GM18870 (cell line): ENCODE measurements around the gene ARHGEF28.

Source experiments
- ATAC-seq: cut with Tn5 transposase; IDR thresholded peaks from one replicate; pipeline ENCODE4 v1.9.1; 2021; ENCODE audit warnings: moderate library complexity; ENCODE audit not compliant: unreplicated experiment

The ARHGEF28 gene, protein sequence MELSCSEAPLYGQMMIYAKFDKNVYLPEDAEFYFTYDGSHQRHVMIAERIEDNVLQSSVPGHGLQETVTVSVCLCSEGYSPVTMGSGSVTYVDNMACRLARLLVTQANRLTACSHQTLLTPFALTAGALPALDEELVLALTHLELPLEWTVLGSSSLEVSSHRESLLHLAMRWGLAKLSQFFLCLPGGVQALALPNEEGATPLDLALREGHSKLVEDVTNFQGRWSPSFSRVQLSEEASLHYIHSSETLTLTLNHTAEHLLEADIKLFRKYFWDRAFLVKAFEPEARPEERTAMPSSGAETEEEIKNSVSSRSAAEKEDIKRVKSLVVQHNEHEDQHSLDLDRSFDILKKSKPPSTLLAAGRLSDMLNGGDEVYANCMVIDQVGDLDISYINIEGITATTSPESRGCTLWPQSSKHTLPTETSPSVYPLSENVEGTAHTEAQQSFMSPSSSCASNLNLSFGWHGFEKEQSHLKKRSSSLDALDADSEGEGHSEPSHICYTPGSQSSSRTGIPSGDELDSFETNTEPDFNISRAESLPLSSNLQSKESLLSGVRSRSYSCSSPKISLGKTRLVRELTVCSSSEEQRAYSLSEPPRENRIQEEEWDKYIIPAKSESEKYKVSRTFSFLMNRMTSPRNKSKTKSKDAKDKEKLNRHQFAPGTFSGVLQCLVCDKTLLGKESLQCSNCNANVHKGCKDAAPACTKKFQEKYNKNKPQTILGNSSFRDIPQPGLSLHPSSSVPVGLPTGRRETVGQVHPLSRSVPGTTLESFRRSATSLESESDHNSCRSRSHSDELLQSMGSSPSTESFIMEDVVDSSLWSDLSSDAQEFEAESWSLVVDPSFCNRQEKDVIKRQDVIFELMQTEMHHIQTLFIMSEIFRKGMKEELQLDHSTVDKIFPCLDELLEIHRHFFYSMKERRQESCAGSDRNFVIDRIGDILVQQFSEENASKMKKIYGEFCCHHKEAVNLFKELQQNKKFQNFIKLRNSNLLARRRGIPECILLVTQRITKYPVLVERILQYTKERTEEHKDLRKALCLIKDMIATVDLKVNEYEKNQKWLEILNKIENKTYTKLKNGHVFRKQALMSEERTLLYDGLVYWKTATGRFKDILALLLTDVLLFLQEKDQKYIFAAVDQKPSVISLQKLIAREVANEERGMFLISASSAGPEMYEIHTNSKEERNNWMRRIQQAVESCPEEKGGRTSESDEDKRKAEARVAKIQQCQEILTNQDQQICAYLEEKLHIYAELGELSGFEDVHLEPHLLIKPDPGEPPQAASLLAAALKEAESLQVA (N-terminal part only)

GRCh38 chr5:73625944-73626811, at the start of gene ARHGEF28:
TSS of gene ARHGEF28 (plus strand) at chr5:73626196. CDS start at chr5:73684852, 58,656 bp downstream.
- no peak for ATAC-seq

DNA sequence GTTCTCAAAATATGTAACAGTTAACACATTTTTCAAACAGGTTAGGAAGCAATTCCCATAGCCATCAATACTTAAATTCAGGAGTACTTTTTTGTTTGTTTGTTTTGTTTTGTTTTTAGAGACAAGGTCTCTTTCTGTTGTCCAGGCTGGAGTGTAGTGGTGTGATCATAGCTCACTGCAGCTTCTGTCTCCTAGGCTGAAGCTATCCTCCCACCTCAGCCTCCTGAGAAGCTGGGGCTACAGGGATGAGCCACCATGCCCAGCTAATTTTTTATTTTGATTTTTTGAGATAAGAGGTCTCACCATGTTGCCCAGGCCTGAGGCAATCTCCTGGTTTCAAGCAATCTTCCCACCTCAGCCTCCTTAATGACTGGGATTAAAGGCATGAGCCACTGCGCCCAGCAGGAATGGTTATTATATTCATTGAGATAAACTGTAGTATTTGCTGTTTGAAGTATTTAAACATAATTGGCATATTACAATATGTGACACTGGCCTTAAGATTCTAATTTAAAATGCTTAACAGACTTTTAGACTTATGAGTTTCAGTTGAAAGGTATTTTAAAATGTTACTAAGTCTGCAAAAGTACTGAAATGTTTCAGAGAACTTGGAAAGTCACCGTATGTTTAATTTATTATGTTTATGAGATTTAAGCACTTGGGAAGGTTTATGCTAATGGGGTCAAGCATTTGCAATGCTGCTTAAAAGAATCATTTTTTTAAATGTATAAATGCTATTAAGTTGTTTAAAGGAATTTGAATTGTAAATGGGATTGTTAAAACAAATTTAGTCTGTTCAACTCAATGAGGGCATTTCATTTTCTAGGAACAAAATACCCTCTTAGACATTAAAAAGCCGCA, 43.5 kb upstream of the ARHGEF28 start:
- ATAC-seq = no peak

- ATAC-seq = no peak
These were observed 38.1 kb upstream of the ARHGEF28 start for GRCh38 chr5:73587923-73588322.

DNA sequence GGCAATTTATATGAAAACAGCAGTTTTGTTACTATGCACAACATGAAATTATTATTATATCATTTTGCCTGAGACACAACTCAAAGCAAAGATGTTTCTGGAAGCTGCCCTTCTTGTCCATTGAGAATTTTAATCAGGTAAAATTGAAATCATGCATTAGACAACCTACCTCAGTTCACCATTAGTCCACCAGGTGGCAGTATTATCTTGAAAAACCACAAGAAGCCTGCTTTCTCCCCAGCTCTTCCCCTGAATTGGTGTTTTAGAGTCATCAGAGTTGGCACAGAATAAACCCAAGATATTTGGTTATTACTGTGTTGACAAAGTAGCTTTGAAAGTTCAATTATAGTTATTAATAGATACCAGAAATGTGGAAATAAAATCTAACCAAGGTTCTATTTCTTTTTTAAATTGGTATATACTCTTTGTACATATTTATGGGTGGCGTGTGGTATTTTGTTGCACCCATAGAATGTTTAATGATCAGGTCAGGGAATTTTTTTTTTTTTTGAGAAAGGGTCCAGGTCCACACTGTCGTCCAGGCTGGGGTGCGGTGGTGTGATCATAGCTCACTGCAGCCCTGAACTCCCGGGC, 34.8 kb upstream of the ARHGEF28 start:
- no peak for ATAC-seq

GRCh38 chr5:73591698-73592501, 34.1 kb upstream of the ARHGEF28 start:
- ATAC-seq = no peak

GRCh38 chr5:73592551-73592950, 33.4 kb upstream of the ARHGEF28 start:
- no peak for ATAC-seq

- no peak for ATAC-seq
These were observed 29.2 kb upstream of the ARHGEF28 start for GRCh38 chr5:73596705-73597328.

- no peak for ATAC-seq
These were observed 26.6 kb upstream of the ARHGEF28 start for GRCh38 chr5:73599380-73599779.

DNA sequence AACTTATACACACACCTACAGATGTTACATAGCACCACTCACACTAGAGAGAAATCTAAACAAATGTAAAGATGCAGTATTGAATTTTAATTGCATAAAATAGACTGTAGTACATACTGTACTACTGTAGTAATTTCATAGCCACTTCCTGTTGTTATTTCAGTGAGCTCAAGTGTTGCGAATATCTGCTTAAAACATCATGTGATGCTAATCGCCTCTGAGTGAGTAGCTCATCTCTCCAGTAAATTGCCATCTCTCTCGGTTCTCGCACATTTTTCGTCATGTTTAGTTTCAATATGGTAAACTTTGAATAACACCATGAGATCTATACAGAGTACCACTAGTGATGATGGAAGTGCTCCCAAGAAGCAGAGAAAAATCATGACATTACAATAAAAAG, 22.0 kb upstream of the ARHGEF28 start:
- ATAC-seq = no peak

- no peak for ATAC-seq
These were observed 20.5 kb upstream of the ARHGEF28 start for GRCh38 chr5:73605223-73606087.

DNA sequence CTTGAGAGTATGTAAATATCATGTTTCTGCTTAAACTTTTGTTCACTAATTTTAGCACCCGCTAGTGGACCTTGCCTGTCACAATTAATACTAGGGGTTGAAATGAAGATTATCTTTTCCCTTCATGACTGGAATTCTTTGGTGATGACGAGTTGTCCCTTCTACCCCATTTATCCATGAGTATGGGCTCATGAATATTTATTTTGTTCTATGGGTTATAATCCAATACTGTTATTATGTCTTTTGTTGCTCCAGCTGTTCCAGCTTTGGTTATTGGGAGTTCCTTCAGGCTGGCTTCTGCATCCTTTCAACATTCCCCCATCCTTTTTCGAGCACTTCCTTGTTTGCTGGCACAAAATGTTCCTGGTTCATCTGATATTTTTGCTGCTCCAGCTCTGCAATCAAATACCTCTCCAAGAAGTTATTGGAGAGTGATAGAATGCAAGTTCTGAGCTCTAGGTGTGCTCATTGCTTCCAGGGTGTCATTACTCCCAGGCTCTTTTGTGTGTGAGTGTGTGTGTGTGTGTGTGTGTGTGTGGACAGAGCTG, 19.7 kb upstream of the ARHGEF28 start:
- ATAC-seq = no peak

DNA sequence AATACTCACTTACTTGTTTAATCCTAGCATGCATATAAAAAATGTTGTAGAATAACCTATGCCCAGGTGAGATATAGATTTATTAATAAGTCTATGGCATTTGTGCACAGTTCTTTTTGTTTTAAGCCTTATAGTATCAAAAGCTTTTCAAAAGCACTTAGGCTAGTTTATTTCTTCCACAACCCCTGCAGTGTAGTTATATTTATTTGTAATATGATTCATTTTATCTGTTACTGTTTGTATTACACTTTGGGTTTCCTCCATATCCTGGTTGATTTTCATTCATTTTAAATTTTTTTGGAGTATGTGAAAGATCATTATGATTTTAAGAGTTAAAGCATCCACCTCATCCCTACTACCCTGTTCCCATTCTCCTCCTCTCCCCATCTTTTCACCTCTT, 18.8 kb upstream of the ARHGEF28 start:
- no peak for ATAC-seq

DNA sequence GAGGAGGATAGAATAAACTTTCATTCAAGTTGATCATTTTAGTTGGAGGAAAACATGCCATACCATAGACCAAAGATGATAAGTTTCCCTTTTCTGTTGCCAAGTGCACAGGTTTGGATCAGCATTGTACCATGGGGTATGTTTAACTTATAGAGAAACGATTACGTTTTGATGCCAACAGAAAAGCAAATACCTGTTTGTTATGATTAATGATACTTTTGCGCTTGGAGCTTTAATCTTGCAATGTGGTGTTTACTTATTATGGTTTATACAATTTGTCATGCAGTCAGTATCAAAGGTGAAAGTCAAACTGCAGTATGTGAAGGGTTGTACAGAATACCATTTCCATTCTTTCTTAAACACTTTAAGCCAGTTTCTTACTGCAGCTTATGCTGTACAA, 13.2 kb upstream of the ARHGEF28 start:
- no peak for ATAC-seq

DNA sequence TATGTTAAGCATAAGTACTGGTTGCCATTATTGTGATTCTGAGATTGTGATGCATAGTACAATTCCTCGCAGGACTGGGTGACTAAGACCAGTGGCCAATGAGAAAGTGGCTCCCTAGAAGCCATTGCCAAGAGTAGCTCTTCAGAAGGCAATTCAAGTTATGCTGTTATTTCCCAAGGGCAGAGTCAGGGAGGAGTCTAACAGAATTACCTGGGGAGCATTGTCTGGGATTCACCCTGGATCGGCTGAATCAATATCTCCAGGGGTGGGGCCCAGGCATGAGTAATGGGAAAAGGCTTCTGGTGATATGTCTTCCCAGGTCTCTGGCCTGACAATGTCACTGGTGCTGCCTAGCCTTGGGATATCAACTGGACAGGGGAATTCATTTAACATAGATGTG, 10.9 kb upstream of the ARHGEF28 start:
- no peak for ATAC-seq

DNA sequence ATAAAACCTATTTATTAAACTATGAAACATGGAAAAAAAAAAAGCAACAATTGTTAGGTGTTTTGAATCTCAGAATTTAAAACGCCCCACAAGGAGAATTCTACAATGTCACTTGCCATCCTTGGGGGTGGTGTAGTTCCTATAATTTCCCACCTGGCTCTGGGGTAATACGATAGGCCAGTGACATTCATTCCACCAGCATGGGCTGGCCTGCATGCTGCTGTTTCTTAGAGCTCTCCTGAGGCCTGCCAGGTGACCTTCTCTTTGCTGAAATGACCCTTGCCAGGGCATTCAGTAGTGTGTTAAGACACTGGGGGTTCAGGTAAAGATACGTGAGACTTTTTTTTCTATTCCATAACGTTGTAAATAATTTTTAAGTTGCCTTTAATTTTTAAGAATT, 10.0 kb upstream of the ARHGEF28 start:
- no peak for ATAC-seq

- no peak for ATAC-seq
These were observed 8.3 kb upstream of the ARHGEF28 start for GRCh38 chr5:73617510-73618279.
